Measurements from ENCODE around the gene SMTNL2.
"Not testable (repeated sequence)": the region's sequence is repeated elsewhere in the genome, so short reads cannot be mapped to it uniquely, and the experiment has no call there.

Gene SMTNL2

GRCh38 chr17:4633643-4634042, 49.3 kb downstream of the SMTNL2 start:
- Histone ChIP-seq H3K27me3 (ENCODE audit: insufficient read depth, low read length) (peaks cover 27% of the 10 kb centered on the region), H3K36me3 (ENCODE audit: insufficient read depth, low read length) (no peaks in the 10 kb centered on the region), H3K4me3 (ENCODE audit: low read length) (no peak overlapping the region), H2AFZ (ENCODE audit: low read depth, low read length) (no peak overlapping the region), H3K9me3 (ENCODE audit: low read length) (no peaks in the 10 kb centered on the region), H3K4me1 (ENCODE audit: insufficient read depth, low read length) (no peaks in the 10 kb centered on the region)

- no peak overlapping the region for H3K4me3 ChIP-seq (ENCODE audit: low read length)
- H3K4me1 ChIP-seq (ENCODE audit: insufficient read depth, low read length), result no peaks in the 10 kb centered on the region
- H3K9me3 ChIP-seq (ENCODE audit: low read length), result no peaks in the 10 kb centered on the region
- no peaks in the 10 kb centered on the region for H3K36me3 ChIP-seq (ENCODE audit: insufficient read depth, low read length)
- H2AFZ ChIP-seq (ENCODE audit: low read depth, low read length), result no peak overlapping the region
- peaks cover 35% of the 10 kb centered on the region for H3K27me3 ChIP-seq (ENCODE audit: insufficient read depth, low read length)
Observed at GRCh38 chr17:4634976-4635375, 50.6 kb downstream of the SMTNL2 start.

GRCh38 chr17:4635823-4636375, 51.6 kb downstream of the SMTNL2 start:
- H3K9me3 ChIP-seq (ENCODE audit: low read length), result no peaks in the 10 kb centered on the region
- H3K27me3 ChIP-seq (ENCODE audit: insufficient read depth, low read length), result peaks cover 39% of the 10 kb centered on the region
- no peak overlapping the region for H2AFZ ChIP-seq (ENCODE audit: low read depth, low read length)
- H3K4me3 ChIP-seq (ENCODE audit: low read length), result no peak overlapping the region
- no peaks in the 10 kb centered on the region for H3K36me3 ChIP-seq (ENCODE audit: insufficient read depth, low read length)
- H3K4me1 ChIP-seq (ENCODE audit: insufficient read depth, low read length), result no peaks in the 10 kb centered on the region

- no peaks in the 10 kb centered on the region for H3K36me3 ChIP-seq (ENCODE audit: insufficient read depth, low read length)
- peaks cover 3% of the 10 kb centered on the region for H3K4me1 ChIP-seq (ENCODE audit: insufficient read depth, low read length)
- H3K27me3 ChIP-seq (ENCODE audit: insufficient read depth, low read length), result peaks cover 46% of the 10 kb centered on the region
- no peak overlapping the region for H2AFZ ChIP-seq (ENCODE audit: low read depth, low read length)
- H3K4me3 ChIP-seq (ENCODE audit: low read length), result no peak overlapping the region
- H3K9me3 ChIP-seq (ENCODE audit: low read length), result no peaks in the 10 kb centered on the region
Observed at GRCh38 chr17:4636474-4637100, 52.3 kb downstream of the SMTNL2 start.

GRCh38 chr17:4638766-4639165, 54.4 kb downstream of the SMTNL2 start:
- H3K4me1 ChIP-seq (ENCODE audit: insufficient read depth, low read length); H2AFZ ChIP-seq (ENCODE audit: low read depth, low read length); H3K4me3 ChIP-seq (ENCODE audit: low read length); H3K36me3 ChIP-seq (ENCODE audit: insufficient read depth, low read length); H3K9me3 ChIP-seq (ENCODE audit: low read length): not testable (repeated sequence)
- H3K27me3 ChIP-seq (ENCODE audit: insufficient read depth, low read length), result peaks cover 64% of the 10 kb centered on the region

- H3K36me3 ChIP-seq (ENCODE audit: insufficient read depth, low read length); H3K4me1 ChIP-seq (ENCODE audit: insufficient read depth, low read length); H3K4me3 ChIP-seq (ENCODE audit: low read length); H2AFZ ChIP-seq (ENCODE audit: low read depth, low read length); H3K9me3 ChIP-seq (ENCODE audit: low read length): not testable (repeated sequence)
- peaks cover 68% of the 10 kb centered on the region for H3K27me3 ChIP-seq (ENCODE audit: insufficient read depth, low read length)
Observed at GRCh38 chr17:4639301-4640059, 55.2 kb downstream of the SMTNL2 start.

- H3K4me1 ChIP-seq (ENCODE audit: insufficient read depth, low read length); H3K4me3 ChIP-seq (ENCODE audit: low read length); H2AFZ ChIP-seq (ENCODE audit: low read depth, low read length); H3K36me3 ChIP-seq (ENCODE audit: insufficient read depth, low read length); H3K9me3 ChIP-seq (ENCODE audit: low read length): not testable (repeated sequence)
- H3K27me3 ChIP-seq (ENCODE audit: insufficient read depth, low read length), result peaks cover 67% of the 10 kb centered on the region
Observed at GRCh38 chr17:4640569-4641188, 56.4 kb downstream of the SMTNL2 start.

GRCh38 chr17:4641297-4642195, 57.2 kb downstream of the SMTNL2 start, which contains the start of gene ALOX15:
TSS of gene ALOX15 (minus strand) at chr17:4641678. CDS start at chr17:4641651, 27 bp downstream.
- Histone ChIP-seq H3K27me3 (ENCODE audit: insufficient read depth, low read length) (peaks cover 59% of the 10 kb centered on the region), H3K36me3 (ENCODE audit: insufficient read depth, low read length) (no peaks in the 10 kb centered on the region), H3K9me3 (ENCODE audit: low read length) (no peaks in the 10 kb centered on the region), H3K4me1 (ENCODE audit: insufficient read depth, low read length) (peaks cover 7% of the 10 kb centered on the region), H2AFZ (ENCODE audit: low read depth, low read length) (no peak within 1 kb of the TSS), H3K4me3 (ENCODE audit: low read length) (no peak within 1 kb of the TSS)

GRCh38 chr17:4642286-4642685, 58.0 kb downstream of the SMTNL2 start:
- H3K36me3 ChIP-seq (ENCODE audit: insufficient read depth, low read length), result no peaks in the 10 kb centered on the region
- H3K9me3 ChIP-seq (ENCODE audit: low read length), result no peaks in the 10 kb centered on the region
- peaks cover 54% of the 10 kb centered on the region for H3K27me3 ChIP-seq (ENCODE audit: insufficient read depth, low read length)
- peaks cover 7% of the 10 kb centered on the region for H3K4me1 ChIP-seq (ENCODE audit: insufficient read depth, low read length)
- no peak overlapping the region for H3K4me3 ChIP-seq (ENCODE audit: low read length)
- H2AFZ ChIP-seq (ENCODE audit: low read depth, low read length), result no peak overlapping the region

- H3K36me3 ChIP-seq (ENCODE audit: insufficient read depth, low read length), result no peaks in the 10 kb centered on the region
- no peaks in the 10 kb centered on the region for H3K9me3 ChIP-seq (ENCODE audit: low read length)
- H2AFZ ChIP-seq (ENCODE audit: low read depth, low read length), result no peak overlapping the region
- peaks cover 7% of the 10 kb centered on the region for H3K4me1 ChIP-seq (ENCODE audit: insufficient read depth, low read length)
- peaks cover 47% of the 10 kb centered on the region for H3K27me3 ChIP-seq (ENCODE audit: insufficient read depth, low read length)
- no peak overlapping the region for H3K4me3 ChIP-seq (ENCODE audit: low read length)
Observed at GRCh38 chr17:4643676-4644075, 59.3 kb downstream of the SMTNL2 start.

GRCh38 chr17:4645642-4646041, 61.3 kb downstream of the SMTNL2 start:
- Histone ChIP-seq H3K9me3 (ENCODE audit: low read length) (no peaks in the 10 kb centered on the region), H2AFZ (ENCODE audit: low read depth, low read length) (no peak overlapping the region), H3K27me3 (ENCODE audit: insufficient read depth, low read length) (peaks cover 38% of the 10 kb centered on the region), H3K36me3 (ENCODE audit: insufficient read depth, low read length) (no peaks in the 10 kb centered on the region), H3K4me3 (ENCODE audit: low read length) (no peak overlapping the region), H3K4me1 (ENCODE audit: insufficient read depth, low read length) (peaks cover 11% of the 10 kb centered on the region)

- Histone ChIP-seq H3K27me3 (ENCODE audit: insufficient read depth, low read length) (peaks cover 10% of the 10 kb centered on the region), H3K4me1 (ENCODE audit: insufficient read depth, low read length) (peaks cover 4% of the 10 kb centered on the region), H3K9me3 (ENCODE audit: low read length) (no peaks in the 10 kb centered on the region), H3K4me3 (ENCODE audit: low read length) (no peak overlapping the region), H2AFZ (ENCODE audit: low read depth, low read length) (no peak overlapping the region), H3K36me3 (ENCODE audit: insufficient read depth, low read length) (no peaks in the 10 kb centered on the region)
Observed at GRCh38 chr17:4648741-4649140, 64.4 kb downstream of the SMTNL2 start.

Measured in neuron (in vitro differentiated cells).